Neural crest cell (in vitro differentiated cells): ENCODE measurements around the gene TCF15. TPM values are rescaled to one million over a fixed set of nuclear protein-coding genes. Genes with fewer than 3 reads are reported as not detected.
A peak's percentile ranks its signal among the peaks of the same experiment; 100 is the strongest.
"Not testable (repeated sequence)": the region's sequence is repeated elsewhere in the genome, so short reads cannot be mapped to it uniquely, and the experiment has no call there.

ENCODE experiments used
- DNase-seq: peaks from one replicate; pipeline ENCODE4 v3.0.0; 2021; ENCODE audit warnings: low read depth, mixed read lengths, low spot score
- H3K27ac Mint-ChIP-seq: one replicate; pipeline ENCODE4 v1.8.0; 2021; ENCODE audit warnings: mild to moderate bottlenecking, mixed read lengths; ENCODE audit not compliant: unreplicated experiment
- H3K27me3 Mint-ChIP-seq: 2 replicates; pipeline ENCODE4 v1.8.0; 2021; ENCODE audit warnings: low read depth, mild to moderate bottlenecking, mixed read lengths
- H3K36me3 Mint-ChIP-seq: 2 replicates; pipeline ENCODE4 v1.8.0; 2021; ENCODE audit warnings: low read depth, mild to moderate bottlenecking, mixed read lengths
- H3K4me1 Mint-ChIP-seq: 2 replicates; pipeline ENCODE4 v1.8.0; 2021; ENCODE audit warnings: mixed read lengths
- H3K4me3 Mint-ChIP-seq: one replicate; pipeline ENCODE4 v1.8.0; 2021; ENCODE audit warnings: mild to moderate bottlenecking, mixed read lengths
- H3K9me3 Mint-ChIP-seq: 2 replicates; pipeline ENCODE4 v1.8.0; 2021; ENCODE audit warnings: mixed read lengths
- total RNA-seq: library from RNA; stranded (reverse); gene quantifications from 2 replicates; pipeline ENCODE4 v1.2.1, GENCODE V29; 2021
- TF ChIP-seq, protein P1 (sequence below): fragments of 200-600 bp; sonication (generic); conservative IDR thresholded peaks from 2 replicates; pipeline ENCODE4 v1.5.0; 2021; ENCODE audit warnings: antibody characterized with exemption, mild to moderate bottlenecking

TCF15 gene
- total RNA-seq, 1 donor from 2014 or later, result 0.61 TPM

DNA sequence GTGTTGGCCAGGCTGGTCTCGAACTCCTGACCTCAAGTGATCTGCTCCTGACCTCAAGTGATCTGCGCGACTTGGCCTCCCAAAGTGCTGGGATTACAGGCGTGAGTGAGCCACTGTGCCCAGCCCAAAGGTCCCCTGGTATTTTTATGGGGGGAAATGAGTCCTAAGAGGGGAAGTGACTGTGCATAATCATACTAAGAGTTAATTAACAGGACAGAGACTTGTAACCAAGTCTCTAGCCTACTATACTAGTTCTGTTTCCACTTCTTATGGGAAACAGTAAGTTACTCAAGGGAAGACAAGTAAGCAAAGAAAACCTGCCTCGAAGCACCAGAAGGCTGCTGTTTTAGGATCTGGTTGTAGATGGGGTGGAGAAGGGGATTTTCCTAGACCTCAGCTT is 27.9 kb downstream of the TCF15 start:
- H3K36me3 Mint-ChIP-seq, result no peaks in the 10 kb centered on the region
- no peak overlapping the region for H3K4me3 Mint-ChIP-seq
- TF ChIP-seq, protein P1, sequence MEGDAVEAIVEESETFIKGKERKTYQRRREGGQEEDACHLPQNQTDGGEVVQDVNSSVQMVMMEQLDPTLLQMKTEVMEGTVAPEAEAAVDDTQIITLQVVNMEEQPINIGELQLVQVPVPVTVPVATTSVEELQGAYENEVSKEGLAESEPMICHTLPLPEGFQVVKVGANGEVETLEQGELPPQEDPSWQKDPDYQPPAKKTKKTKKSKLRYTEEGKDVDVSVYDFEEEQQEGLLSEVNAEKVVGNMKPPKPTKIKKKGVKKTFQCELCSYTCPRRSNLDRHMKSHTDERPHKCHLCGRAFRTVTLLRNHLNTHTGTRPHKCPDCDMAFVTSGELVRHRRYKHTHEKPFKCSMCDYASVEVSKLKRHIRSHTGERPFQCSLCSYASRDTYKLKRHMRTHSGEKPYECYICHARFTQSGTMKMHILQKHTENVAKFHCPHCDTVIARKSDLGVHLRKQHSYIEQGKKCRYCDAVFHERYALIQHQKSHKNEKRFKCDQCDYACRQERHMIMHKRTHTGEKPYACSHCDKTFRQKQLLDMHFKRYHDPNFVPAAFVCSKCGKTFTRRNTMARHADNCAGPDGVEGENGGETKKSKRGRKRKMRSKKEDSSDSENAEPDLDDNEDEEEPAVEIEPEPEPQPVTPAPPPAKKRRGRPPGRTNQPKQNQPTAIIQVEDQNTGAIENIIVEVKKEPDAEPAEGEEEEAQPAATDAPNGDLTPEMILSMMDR, result no peak
- H3K27ac Mint-ChIP-seq, result no peak overlapping the region
- H3K27me3 Mint-ChIP-seq, result peaks cover 15% of the 10 kb centered on the region
- H3K4me1 Mint-ChIP-seq, result no peaks in the 10 kb centered on the region
- H3K9me3 Mint-ChIP-seq, result no peaks in the 10 kb centered on the region
- DNase-seq, result no peak

DNA sequence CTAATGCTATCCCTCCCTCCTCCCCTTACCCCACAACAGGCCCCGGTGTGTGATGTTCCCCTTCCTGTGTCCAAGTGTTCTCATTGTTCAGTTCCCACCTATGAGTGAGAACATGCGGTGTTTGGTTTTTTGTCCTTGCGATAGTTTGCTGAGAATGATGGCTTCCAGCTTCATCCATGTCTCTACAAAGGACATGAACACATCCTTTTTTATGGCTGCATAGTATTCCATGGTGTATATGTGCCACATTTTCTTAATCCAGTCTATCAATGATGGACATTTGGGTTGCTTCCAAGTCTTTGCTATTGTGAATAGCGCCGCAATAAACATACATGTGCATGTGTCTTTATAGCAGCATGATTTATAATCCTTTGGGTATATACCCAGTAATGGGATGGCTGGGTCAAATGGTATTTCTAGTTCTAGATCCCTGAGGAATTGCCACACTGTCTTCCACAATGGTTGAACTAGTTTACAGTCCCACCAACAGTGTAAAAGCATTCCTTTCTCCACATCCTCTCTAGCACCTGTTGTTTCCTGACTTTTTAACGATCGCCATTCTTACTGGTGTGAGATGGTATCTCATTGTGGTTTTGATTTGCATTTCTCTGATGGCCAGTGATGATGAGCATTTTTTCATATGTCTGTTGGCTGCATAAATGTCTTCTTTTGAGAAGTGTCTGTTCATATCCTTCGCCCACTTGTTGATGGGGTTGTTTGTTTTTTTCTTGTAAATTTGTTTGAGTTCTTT is 31.0 kb downstream of the TCF15 start:
- DNase-seq, H3K27ac Mint-ChIP-seq, H3K4me3 Mint-ChIP-seq, H3K9me3 Mint-ChIP-seq, H3K4me1 Mint-ChIP-seq, H3K36me3 Mint-ChIP-seq: not testable (repeated sequence)
- peaks cover 26% of the 10 kb centered on the region for H3K27me3 Mint-ChIP-seq

GRCh38 chr20:577167-577791 is 32.8 kb downstream of the TCF15 start:
- Mint-ChIP-seq H3K27ac (no peak overlapping the region), H3K4me1 (peaks cover 4% of the 10 kb centered on the region), H3K36me3 (no peaks in the 10 kb centered on the region), H3K27me3 (peaks cover 42% of the 10 kb centered on the region), H3K4me3 (no peak overlapping the region), H3K9me3 (no peaks in the 10 kb centered on the region)
- DNase-seq, result no peak
- TF ChIP-seq, protein P1, result peak; percentile 49

DNA sequence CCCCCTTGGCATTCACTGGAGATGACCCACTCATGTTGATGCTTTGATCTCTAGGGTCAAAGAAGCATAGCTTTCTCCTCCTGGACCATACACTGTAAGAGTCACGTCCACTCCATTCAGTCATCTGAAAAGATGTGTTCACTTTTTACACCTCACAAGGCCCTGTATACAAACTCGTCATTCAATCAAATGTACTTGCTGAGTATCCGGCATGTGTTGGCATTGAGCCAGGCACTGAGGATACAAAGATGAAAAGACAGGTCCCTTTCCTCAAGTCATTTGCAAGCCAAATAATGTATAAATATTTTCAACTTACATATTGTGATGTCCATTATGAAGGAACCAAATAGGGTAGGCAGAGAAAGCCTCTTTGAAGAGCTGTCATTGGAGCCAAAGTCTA is 34.0 kb downstream of the TCF15 start:
- Mint-ChIP-seq H3K4me1 (peaks cover 10% of the 10 kb centered on the region), H3K27me3 (peaks cover 50% of the 10 kb centered on the region), H3K36me3 (no peaks in the 10 kb centered on the region), H3K27ac (no peak overlapping the region), H3K4me3 (no peak overlapping the region), H3K9me3 (no peaks in the 10 kb centered on the region)
- no peak for DNase-seq
- TF ChIP-seq, protein P1, result no peak

DNA sequence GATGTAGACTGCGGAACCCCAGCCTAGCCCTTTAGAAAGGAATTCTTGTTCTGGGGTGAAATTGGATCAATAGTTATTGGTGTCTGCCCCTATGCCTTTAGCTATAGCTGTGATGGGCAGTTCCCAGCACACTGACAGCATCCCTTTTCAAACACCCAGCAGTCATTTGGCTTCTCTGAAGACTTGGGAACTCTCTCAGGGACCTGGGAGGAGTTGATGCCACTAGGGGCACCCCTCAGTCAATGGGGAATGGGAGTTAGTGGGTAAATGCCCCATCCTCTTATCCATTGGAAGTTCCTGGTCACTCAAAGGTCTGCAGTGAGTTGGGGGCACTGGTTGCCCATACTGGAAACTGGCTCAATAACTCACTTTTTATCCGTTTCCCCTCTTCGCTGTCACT is 34.9 kb downstream of the TCF15 start:
- H3K36me3 Mint-ChIP-seq, result no peaks in the 10 kb centered on the region
- H3K27me3 Mint-ChIP-seq, result peaks cover 53% of the 10 kb centered on the region
- no peak overlapping the region for H3K4me3 Mint-ChIP-seq
- no peaks in the 10 kb centered on the region for H3K9me3 Mint-ChIP-seq
- H3K4me1 Mint-ChIP-seq, result peaks cover 10% of the 10 kb centered on the region
- H3K27ac Mint-ChIP-seq, result no peak overlapping the region
- TF ChIP-seq, protein P1, result no peak
- DNase-seq, result no peak

- TF ChIP-seq, protein P1, result no peak
- DNase-seq, result no peak
- no peaks in the 10 kb centered on the region for H3K9me3 Mint-ChIP-seq
- H3K27me3 Mint-ChIP-seq, result peaks cover 59% of the 10 kb centered on the region
- H3K27ac Mint-ChIP-seq, result no peak overlapping the region
- H3K4me1 Mint-ChIP-seq, result peaks cover 10% of the 10 kb centered on the region
- H3K36me3 Mint-ChIP-seq, result no peaks in the 10 kb centered on the region
- H3K4me3 Mint-ChIP-seq, result no peak overlapping the region
Observed at GRCh38 chr20:574297-574942, 35.7 kb downstream of the TCF15 start.
